Measurements from ENCODE around the gene HPCAL1. TPM values are rescaled to one million over a fixed set of nuclear protein-coding genes. Genes with fewer than 3 reads are reported as not detected.

The HPCAL1 gene
- total RNA-seq, 4 donors from 2014 or later = 11.1 to 122 (median 48.9) TPM

DNA sequence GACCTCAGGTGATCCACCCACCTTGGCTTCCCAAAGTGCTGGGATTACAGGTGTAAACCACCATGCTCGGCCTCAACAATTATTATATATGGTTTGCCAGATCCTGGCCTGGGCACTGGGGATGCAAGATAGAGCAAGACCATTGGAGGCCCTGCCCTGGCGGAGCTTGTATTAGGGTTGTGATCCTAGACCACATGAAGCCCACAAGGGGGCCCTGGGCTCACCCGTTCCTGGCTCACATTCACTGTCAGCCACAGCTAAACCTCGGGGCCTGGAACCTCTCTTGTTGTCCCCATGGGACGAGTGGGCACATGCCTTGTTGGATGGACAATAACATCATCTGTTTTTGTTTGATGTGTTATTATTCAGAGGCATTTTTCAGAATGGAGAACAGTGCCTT lies 14.9 kb downstream of the HPCAL1 start:
- no peak overlapping the region for H3K4me3 ChIP-seq
- H3K4me1 ChIP-seq = no peaks in the 10 kb centered on the region
- intact Hi-C loops (cut with DNase I; ENCODE audit: low total_unique reads) = no loop called here
- DNase-seq = no peak
- H3K27me3 ChIP-seq = no peaks in the 10 kb centered on the region
- no peaks in the 10 kb centered on the region for H3K36me3 ChIP-seq
- no peaks in the 10 kb centered on the region for H3K9me3 ChIP-seq
- H3K27ac ChIP-seq = no peak overlapping the region
- no peak for TF ChIP-seq POLR2A (IDR thresholded peaks at IDR 0.05)
- TF ChIP-seq, protein P1, sequence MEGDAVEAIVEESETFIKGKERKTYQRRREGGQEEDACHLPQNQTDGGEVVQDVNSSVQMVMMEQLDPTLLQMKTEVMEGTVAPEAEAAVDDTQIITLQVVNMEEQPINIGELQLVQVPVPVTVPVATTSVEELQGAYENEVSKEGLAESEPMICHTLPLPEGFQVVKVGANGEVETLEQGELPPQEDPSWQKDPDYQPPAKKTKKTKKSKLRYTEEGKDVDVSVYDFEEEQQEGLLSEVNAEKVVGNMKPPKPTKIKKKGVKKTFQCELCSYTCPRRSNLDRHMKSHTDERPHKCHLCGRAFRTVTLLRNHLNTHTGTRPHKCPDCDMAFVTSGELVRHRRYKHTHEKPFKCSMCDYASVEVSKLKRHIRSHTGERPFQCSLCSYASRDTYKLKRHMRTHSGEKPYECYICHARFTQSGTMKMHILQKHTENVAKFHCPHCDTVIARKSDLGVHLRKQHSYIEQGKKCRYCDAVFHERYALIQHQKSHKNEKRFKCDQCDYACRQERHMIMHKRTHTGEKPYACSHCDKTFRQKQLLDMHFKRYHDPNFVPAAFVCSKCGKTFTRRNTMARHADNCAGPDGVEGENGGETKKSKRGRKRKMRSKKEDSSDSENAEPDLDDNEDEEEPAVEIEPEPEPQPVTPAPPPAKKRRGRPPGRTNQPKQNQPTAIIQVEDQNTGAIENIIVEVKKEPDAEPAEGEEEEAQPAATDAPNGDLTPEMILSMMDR (IDR thresholded peaks at IDR 0.05) = no peak

DNA sequence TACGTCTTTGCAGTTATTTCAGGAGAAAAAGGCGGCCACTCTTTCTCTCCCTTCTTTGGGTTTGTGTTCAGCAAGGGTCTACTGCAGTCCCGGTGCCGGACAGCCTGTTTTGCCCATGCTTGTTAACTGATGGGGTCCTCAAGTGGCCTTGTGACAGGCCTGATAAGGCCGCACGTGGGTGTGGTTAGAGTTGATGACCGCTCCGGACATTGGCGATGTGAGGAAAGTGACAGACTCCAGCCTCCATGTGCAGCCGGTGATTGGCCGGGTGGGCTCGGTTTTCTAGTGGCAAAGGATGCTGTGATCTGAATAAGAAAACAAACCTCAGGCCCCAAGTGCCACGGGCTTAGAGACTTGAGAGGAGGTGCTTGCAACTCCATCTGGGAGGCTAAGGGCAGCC lies 15.6 kb downstream of the HPCAL1 start:
- Histone ChIP-seq H3K4me1 (no peaks in the 10 kb centered on the region), H3K27ac (no peak overlapping the region), H3K9me3 (no peaks in the 10 kb centered on the region), H3K4me3 (no peak overlapping the region), H3K36me3 (no peaks in the 10 kb centered on the region), H3K27me3 (no peaks in the 10 kb centered on the region)
- TF ChIP-seq, protein P1 (IDR thresholded peaks at IDR 0.05) = no peak
- TF ChIP-seq POLR2A (IDR thresholded peaks at IDR 0.05) = no peak
- intact Hi-C loops (cut with DNase I; ENCODE audit: low total_unique reads) = no loop called here
- peak in 1 of 2 donors; percentile 10 for DNase-seq

DNA sequence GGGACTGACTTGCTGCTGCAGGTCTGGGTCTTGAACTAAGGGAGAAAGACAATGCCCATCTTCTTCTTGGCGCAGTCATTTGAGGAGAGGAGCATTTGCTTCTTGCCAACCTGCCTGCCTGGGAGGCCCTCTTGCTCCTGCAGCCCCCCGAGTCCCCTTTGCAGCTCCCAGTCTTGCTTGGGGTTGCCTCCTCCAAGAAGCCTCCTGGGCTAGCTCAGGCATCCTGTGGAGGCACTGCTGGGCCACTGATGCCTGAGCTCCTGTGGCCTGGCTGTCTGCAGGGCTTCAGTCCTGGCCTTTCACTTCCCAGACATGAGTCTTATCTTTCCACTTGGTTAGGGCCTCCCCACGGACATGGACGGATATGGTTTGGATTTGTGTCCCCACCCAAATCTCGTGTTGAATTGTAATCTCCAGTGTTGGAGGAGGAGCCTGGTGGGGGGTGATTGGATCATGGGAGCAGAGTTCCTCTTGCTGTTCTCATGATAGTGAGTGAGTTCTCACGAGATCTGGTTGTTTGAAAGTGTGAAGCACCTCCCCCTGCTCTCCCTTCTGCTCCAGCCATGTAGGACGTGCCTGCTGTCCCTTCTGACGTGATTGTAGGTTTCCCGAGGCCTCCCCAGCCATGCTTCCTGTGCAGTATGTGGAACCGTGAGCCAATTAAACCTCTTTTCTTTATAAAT lies 17.3 kb downstream of the HPCAL1 start:
- intact Hi-C loops (cut with DNase I; ENCODE audit: low total_unique reads) = no loop called here
- no peak for DNase-seq
- TF ChIP-seq POLR2A (IDR thresholded peaks at IDR 0.05) = no peak
- TF ChIP-seq, protein P1 (IDR thresholded peaks at IDR 0.05) = no peak
- H3K4me3 ChIP-seq = no peak overlapping the region
- H3K27ac ChIP-seq = no peak overlapping the region
- H3K4me1 ChIP-seq = no peaks in the 10 kb centered on the region
- H3K9me3 ChIP-seq = no peaks in the 10 kb centered on the region
- no peaks in the 10 kb centered on the region for H3K27me3 ChIP-seq
- no peaks in the 10 kb centered on the region for H3K36me3 ChIP-seq

DNA sequence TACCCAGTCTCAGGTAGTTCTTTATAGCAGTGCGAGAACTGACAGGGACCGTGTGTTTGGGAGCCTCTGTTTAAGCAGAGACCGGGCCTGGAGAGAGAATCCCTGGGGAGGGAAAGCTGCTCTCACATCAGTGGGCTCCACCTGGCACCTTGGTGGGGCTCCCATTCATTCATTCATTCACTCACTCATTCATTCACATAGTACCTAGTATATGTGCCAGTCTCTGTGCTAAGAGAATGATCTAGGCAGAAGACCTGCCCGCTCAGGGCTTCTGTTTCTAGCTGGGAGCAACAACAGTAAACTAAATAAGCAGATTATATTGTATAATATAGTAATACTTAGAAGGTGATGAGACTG lies 17.8 kb downstream of the HPCAL1 start:
- Histone ChIP-seq H3K27ac (no peak overlapping the region), H3K27me3 (no peaks in the 10 kb centered on the region), H3K4me3 (no peak overlapping the region), H3K9me3 (no peaks in the 10 kb centered on the region), H3K4me1 (no peaks in the 10 kb centered on the region), H3K36me3 (no peaks in the 10 kb centered on the region)
- TF ChIP-seq, protein P1 (IDR thresholded peaks at IDR 0.05) = no peak
- TF ChIP-seq POLR2A (IDR thresholded peaks at IDR 0.05) = no peak
- intact Hi-C loops (cut with DNase I; ENCODE audit: low total_unique reads) = no loop called here
- no peak for DNase-seq

DNA sequence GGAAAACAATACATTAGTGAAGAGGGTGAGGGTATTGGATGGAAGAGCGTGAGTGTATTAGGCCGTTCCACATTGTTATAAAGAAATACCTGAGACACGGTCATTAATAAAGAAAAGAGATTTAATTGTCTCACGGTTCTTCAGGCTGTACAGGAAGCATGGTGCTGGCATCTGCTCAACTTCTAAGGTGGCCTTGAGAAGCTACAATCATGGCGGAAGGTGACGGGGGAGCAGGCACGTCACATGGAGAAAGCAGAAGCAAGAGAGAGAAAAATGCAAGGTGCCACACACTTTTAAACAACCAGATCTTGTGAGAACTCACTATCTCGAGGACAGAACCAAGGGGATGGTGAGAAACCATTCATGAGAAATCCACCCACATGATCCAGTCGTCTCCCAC lies 18.2 kb downstream of the HPCAL1 start:
- Histone ChIP-seq H3K27me3 (no peaks in the 10 kb centered on the region), H3K4me3 (no peak overlapping the region), H3K4me1 (no peaks in the 10 kb centered on the region), H3K36me3 (no peaks in the 10 kb centered on the region), H3K27ac (no peak overlapping the region), H3K9me3 (no peaks in the 10 kb centered on the region)
- intact Hi-C loops (cut with DNase I; ENCODE audit: low total_unique reads) = no loop called here
- no peak for DNase-seq
- TF ChIP-seq, protein P1 (IDR thresholded peaks at IDR 0.05) = no peak
- TF ChIP-seq POLR2A (IDR thresholded peaks at IDR 0.05) = no peak
